Epithelial cell of esophagus (primary cell): Measurements from ENCODE around the gene AKAP13.
A peak's percentile ranks its signal among the peaks of the same experiment; 100 is the strongest.

Source experiments
- DNase-seq: peaks from one replicate; pipeline ENCODE4 v3.0.0; 2010; ENCODE audit warnings: low read depth
- H3K4me3 ChIP-seq: 2 replicates; pipeline ENCODE4 v1.5.1; 2011; ENCODE audit warnings: mild to moderate bottlenecking, low read length, control low read depth
- CTCF ChIP-seq: IDR thresholded peaks from 2 replicates; pipeline ENCODE4 v1.5.1; 2011; ENCODE audit warnings: low read depth, mild to moderate bottlenecking, low read length, control low read depth, inconsistent platforms; ENCODE audit not compliant: insufficient read depth; ENCODE audit errors: missing control alignments

AKAP13 gene

GRCh38 chr15:85504749-85505676 lies 124.6 kb downstream of the AKAP13 start:
- H3K4me3 ChIP-seq, result no peak overlapping the region
- peak; percentile 58 for TF ChIP-seq CTCF
- peak; percentile 74 for DNase-seq

GRCh38 chr15:85507114-85507513 lies 126.7 kb downstream of the AKAP13 start:
- no peak overlapping the region for H3K4me3 ChIP-seq
- no peak for TF ChIP-seq CTCF
- DNase-seq, result no peak

- no peak for DNase-seq
- no peak overlapping the region for H3K4me3 ChIP-seq
- TF ChIP-seq CTCF, result no peak
These were observed 129.6 kb downstream of the AKAP13 start for GRCh38 chr15:85509973-85510372.

- no peak for DNase-seq
- H3K4me3 ChIP-seq, result no peak overlapping the region
- TF ChIP-seq CTCF, result no peak
These were observed 134.0 kb downstream of the AKAP13 start for GRCh38 chr15:85514413-85514812.

- no peak overlapping the region for H3K4me3 ChIP-seq
- TF ChIP-seq CTCF, result no peak
- DNase-seq, result no peak
These were observed 134.8 kb downstream of the AKAP13 start for GRCh38 chr15:85515212-85515611.

GRCh38 chr15:85517086-85517485 lies 136.7 kb downstream of the AKAP13 start:
- H3K4me3 ChIP-seq, result no peak overlapping the region
- no peak for DNase-seq
- TF ChIP-seq CTCF, result no peak
